Liver (tissue), 3 donors: ENCODE measurements around the gene GPR87.

Experiments used
- HNF4G ChIP-seq: IDR thresholded peaks from 2 replicates; pipeline ENCODE4 v1.6.1; 2016; ENCODE audit warnings: antibody characterized with exemption
- RAD21 ChIP-seq, 2 donors: IDR thresholded peaks; 2 replicates each; pipeline ENCODE4 v1.6.1; 2016; ENCODE audit warnings: antibody characterized with exemption in 2 of 2, mild to moderate bottlenecking in 2 of 2
- YY1 ChIP-seq: IDR thresholded peaks from 2 replicates; pipeline ENCODE4 v1.6.1; 2016; ENCODE audit warnings: antibody characterized with exemption, mild to moderate bottlenecking
- TF ChIP-seq, protein P1 (sequence below): fragments of 150-350 bp; IDR thresholded peaks from 2 replicates; pipeline ENCODE4 v1.5.1; 2017; ENCODE audit warnings: improper control_type of control experiment, low read depth, low read length; ENCODE audit not compliant: missing input control
- donor health status: healthy.
- donor health status: healthy.

DNA sequence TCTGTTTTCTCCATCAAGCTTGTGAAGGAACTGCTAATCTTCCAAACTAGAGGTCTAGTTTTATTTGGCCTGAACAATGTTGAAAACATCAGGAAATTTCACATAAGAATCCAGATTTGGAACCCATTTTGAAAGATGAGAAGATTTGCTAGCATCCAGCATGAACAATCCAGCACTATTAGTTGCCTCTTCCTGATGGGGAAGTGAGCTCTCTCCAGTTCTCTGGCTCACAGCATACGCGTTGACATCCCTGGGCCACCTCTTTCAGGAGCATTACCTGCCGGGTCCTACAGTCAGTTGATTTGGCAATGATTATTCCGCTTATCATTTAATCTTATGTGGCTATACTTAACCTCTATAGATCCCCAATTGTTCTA, 10.9 kb downstream of the GPR87 start:
- TF ChIP-seq RAD21 (IDR thresholded peaks at IDR 0.05) (no peak), YY1 (no peak), HNF4G (no peak)
- TF ChIP-seq, protein P1, sequence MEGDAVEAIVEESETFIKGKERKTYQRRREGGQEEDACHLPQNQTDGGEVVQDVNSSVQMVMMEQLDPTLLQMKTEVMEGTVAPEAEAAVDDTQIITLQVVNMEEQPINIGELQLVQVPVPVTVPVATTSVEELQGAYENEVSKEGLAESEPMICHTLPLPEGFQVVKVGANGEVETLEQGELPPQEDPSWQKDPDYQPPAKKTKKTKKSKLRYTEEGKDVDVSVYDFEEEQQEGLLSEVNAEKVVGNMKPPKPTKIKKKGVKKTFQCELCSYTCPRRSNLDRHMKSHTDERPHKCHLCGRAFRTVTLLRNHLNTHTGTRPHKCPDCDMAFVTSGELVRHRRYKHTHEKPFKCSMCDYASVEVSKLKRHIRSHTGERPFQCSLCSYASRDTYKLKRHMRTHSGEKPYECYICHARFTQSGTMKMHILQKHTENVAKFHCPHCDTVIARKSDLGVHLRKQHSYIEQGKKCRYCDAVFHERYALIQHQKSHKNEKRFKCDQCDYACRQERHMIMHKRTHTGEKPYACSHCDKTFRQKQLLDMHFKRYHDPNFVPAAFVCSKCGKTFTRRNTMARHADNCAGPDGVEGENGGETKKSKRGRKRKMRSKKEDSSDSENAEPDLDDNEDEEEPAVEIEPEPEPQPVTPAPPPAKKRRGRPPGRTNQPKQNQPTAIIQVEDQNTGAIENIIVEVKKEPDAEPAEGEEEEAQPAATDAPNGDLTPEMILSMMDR: no peak
